OCI-LY3 (cell line): ENCODE results near the gene LSM3.

Experiments used
- H2AFZ ChIP-seq: fragments of 200-600, 300-600 bp; shearing (Covaris generic); 2 replicates; pipeline ENCODE4 v1.6.0; 2014; ENCODE audit warnings: antibody characterized with exemption, low read depth, low read length
- H3K27ac ChIP-seq: fragments of 200-600, 300-600 bp; sonication (generic); 2 replicates; pipeline ENCODE4 v1.5.1; 2014; ENCODE audit warnings: mild to moderate bottlenecking, low read length, moderate library complexity, mixed read lengths
- H3K27me3 ChIP-seq: fragments of 200-600, 300-600 bp; sonication (generic); 2 replicates; pipeline ENCODE4 v1.6.1; 2014; ENCODE audit warnings: low read depth, low read length, mixed read lengths
- H3K36me3 ChIP-seq: fragments of 200-600, 300-600 bp; sonication (generic); replicated peaks from 2 replicates; pipeline ENCODE3; 2014; ENCODE audit warnings: low read depth, low read length, mixed read lengths
- H3K4me1 ChIP-seq: fragments of 300-600, 200-600 bp; sonication (generic); 2 replicates; pipeline ENCODE4 v1.6.1; 2014; ENCODE audit warnings: low read length, mixed read lengths
- H3K4me2 ChIP-seq: fragments of 200-600, 300-600 bp; sonication (generic); 2 replicates; pipeline ENCODE4 v1.6.1; 2014; ENCODE audit warnings: low read length, mixed read lengths
- H3K4me3 ChIP-seq: fragments of 300-600, 200-600 bp; sonication (generic); 2 replicates; pipeline ENCODE4 v1.5.1; 2014; ENCODE audit warnings: antibody characterized with exemption, mild to moderate bottlenecking, low read length, moderate library complexity
- H3K79me2 ChIP-seq: fragments of 300-600, 200-600 bp; shearing (Covaris generic); 2 replicates; pipeline ENCODE4 v1.6.1; 2014; ENCODE audit warnings: mild to moderate bottlenecking, low read length, mixed read lengths
- H3K9ac ChIP-seq: fragments of 300-600, 200-600 bp; shearing (Covaris generic); 2 replicates; pipeline ENCODE4 v1.6.0; 2014; ENCODE audit warnings: mild to moderate bottlenecking, low read length, moderate library complexity
- H3K9me3 ChIP-seq: fragments of 200-600, 300-600 bp; shearing (Covaris generic); 2 replicates; pipeline ENCODE4 v1.6.1; 2014; ENCODE audit warnings: low read length, mixed read lengths; ENCODE audit not compliant: insufficient read depth
- H4K20me1 ChIP-seq: fragments of 200-600, 300-600 bp; sonication (generic); 2 replicates; pipeline ENCODE4 v1.6.1; 2016; ENCODE audit warnings: low read length, mixed read lengths; ENCODE audit not compliant: insufficient read depth
- CTCF ChIP-seq: fragments of 200-600, 300-600 bp; sonication (generic); IDR thresholded peaks from 2 replicates; pipeline ENCODE4 v1.5.1; 2014; ENCODE audit warnings: antibody characterized with exemption, low read length, low read depth
- EZH2phosphoT487 ChIP-seq: fragments of 200-600 bp; shearing (Covaris generic); IDR thresholded peaks from 2 replicates; pipeline ENCODE4 v1.6.1; 2018; ENCODE audit warnings: antibody characterized with exemption, mixed run types, low read depth

Gene LSM3

GRCh38 chr3:14241716-14242115 is 63.1 kb downstream of the LSM3 start:
- Histone ChIP-seq H3K4me1 (no peaks in the 10 kb centered on the region), H3K27me3 (0 out of 2 replicates have a peak, but pooled peaks cover 7% of the 10 kb centered on the region), H2AFZ (no peak overlapping the region), H3K79me2 (no peaks in the 10 kb centered on the region), H4K20me1 (no peaks in the 10 kb centered on the region), H3K4me2 (no peak overlapping the region), H3K27ac (no peak overlapping the region), H3K9ac (no peak overlapping the region), H3K9me3 (no peaks in the 10 kb centered on the region), H3K4me3 (no peak overlapping the region), H3K36me3 (no peaks in the 10 kb centered on the region)
- TF ChIP-seq CTCF = no peak
- TF ChIP-seq EZH2phosphoT487 = no peak

GRCh38 chr3:14242490-14243311 is 64.1 kb downstream of the LSM3 start:
- Histone ChIP-seq H3K4me3 (no peak overlapping the region), H3K27ac (no peak overlapping the region), H4K20me1 (no peaks in the 10 kb centered on the region), H3K4me2 (no peak overlapping the region), H2AFZ (no peak overlapping the region), H3K9ac (no peak overlapping the region), H3K4me1 (no peaks in the 10 kb centered on the region), H3K79me2 (no peaks in the 10 kb centered on the region), H3K9me3 (no peaks in the 10 kb centered on the region), H3K27me3 (0 out of 2 replicates have a peak, but pooled peaks cover 7% of the 10 kb centered on the region), H3K36me3 (no peaks in the 10 kb centered on the region)
- TF ChIP-seq CTCF (no peak), EZH2phosphoT487 (no peak)

- no peaks in the 10 kb centered on the region for H3K36me3 ChIP-seq
- no peaks in the 10 kb centered on the region for H3K4me1 ChIP-seq
- H3K4me3 ChIP-seq = no peak overlapping the region
- H3K9ac ChIP-seq = no peak overlapping the region
- TF ChIP-seq CTCF = no peak
- TF ChIP-seq EZH2phosphoT487 = no peak
- H2AFZ ChIP-seq = no peak overlapping the region
- no peaks in the 10 kb centered on the region for H3K79me2 ChIP-seq
- H3K27me3 ChIP-seq = 0 out of 2 replicates have a peak, but pooled peaks cover 7% of the 10 kb centered on the region
- H4K20me1 ChIP-seq = no peaks in the 10 kb centered on the region
- no peaks in the 10 kb centered on the region for H3K9me3 ChIP-seq
- H3K27ac ChIP-seq = no peak overlapping the region
- no peak overlapping the region for H3K4me2 ChIP-seq
These were observed 65.2 kb downstream of the LSM3 start for GRCh38 chr3:14243782-14244181.

GRCh38 chr3:14244521-14245247 is 66.1 kb downstream of the LSM3 start:
- Histone ChIP-seq H3K4me1 (no peaks in the 10 kb centered on the region), H3K4me2 (no peak overlapping the region), H3K9ac (no peak overlapping the region), H4K20me1 (no peaks in the 10 kb centered on the region), H3K27me3 (0 out of 2 replicates have a peak, but pooled peaks cover 5% of the 10 kb centered on the region), H2AFZ (no peak overlapping the region), H3K4me3 (no peak overlapping the region), H3K36me3 (no peaks in the 10 kb centered on the region), H3K9me3 (no peaks in the 10 kb centered on the region), H3K79me2 (no peaks in the 10 kb centered on the region), H3K27ac (no peak overlapping the region)
- TF ChIP-seq EZH2phosphoT487 = no peak
- no peak for TF ChIP-seq CTCF
